LNCaP clone FGC (cell line): ENCODE data around the gene RAB4A.

Experiments
- DNase-seq: peaks from one replicate; pipeline ENCODE4 v3.0.0-alpha.2; 2011; ENCODE audit warnings: low read depth
- H3K4me3 ChIP-seq: 2 replicates; pipeline ENCODE4 v1.5.1; 2011; ENCODE audit warnings: mild to moderate bottlenecking, low read depth, low read length, control low read depth
- TF ChIP-seq, protein P1 (sequence below): IDR thresholded peaks from 2 replicates; pipeline ENCODE4 v1.5.1; 2012; ENCODE audit warnings: mild to moderate bottlenecking; ENCODE audit not compliant: control insufficient read depth, insufficient read depth; ENCODE audit errors: extremely low read depth

Gene RAB4A

DNA sequence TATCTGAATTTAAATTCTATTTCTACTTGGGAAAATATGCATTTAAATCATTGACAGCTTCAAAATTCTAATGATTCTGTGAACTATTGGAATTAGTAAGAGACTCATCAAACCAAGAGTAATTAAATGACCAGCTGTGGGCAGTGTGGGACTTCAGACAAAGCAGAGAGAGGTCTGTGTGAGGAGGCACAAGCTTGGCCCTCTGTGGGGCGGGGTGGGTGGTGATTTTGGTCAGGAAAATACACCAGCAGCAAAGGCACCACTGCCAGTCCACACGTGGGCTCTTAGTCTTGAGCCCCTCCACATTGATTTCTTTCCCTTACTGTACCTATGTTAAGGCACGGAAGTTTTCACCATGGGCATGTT is 39.2 kb upstream of the RAB4A start:
- no peak for DNase-seq
- H3K4me3 ChIP-seq = no peak overlapping the region
- TF ChIP-seq, protein P1, sequence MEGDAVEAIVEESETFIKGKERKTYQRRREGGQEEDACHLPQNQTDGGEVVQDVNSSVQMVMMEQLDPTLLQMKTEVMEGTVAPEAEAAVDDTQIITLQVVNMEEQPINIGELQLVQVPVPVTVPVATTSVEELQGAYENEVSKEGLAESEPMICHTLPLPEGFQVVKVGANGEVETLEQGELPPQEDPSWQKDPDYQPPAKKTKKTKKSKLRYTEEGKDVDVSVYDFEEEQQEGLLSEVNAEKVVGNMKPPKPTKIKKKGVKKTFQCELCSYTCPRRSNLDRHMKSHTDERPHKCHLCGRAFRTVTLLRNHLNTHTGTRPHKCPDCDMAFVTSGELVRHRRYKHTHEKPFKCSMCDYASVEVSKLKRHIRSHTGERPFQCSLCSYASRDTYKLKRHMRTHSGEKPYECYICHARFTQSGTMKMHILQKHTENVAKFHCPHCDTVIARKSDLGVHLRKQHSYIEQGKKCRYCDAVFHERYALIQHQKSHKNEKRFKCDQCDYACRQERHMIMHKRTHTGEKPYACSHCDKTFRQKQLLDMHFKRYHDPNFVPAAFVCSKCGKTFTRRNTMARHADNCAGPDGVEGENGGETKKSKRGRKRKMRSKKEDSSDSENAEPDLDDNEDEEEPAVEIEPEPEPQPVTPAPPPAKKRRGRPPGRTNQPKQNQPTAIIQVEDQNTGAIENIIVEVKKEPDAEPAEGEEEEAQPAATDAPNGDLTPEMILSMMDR = peak; percentile 24; the same call in 1 of the 2 replicates

DNA sequence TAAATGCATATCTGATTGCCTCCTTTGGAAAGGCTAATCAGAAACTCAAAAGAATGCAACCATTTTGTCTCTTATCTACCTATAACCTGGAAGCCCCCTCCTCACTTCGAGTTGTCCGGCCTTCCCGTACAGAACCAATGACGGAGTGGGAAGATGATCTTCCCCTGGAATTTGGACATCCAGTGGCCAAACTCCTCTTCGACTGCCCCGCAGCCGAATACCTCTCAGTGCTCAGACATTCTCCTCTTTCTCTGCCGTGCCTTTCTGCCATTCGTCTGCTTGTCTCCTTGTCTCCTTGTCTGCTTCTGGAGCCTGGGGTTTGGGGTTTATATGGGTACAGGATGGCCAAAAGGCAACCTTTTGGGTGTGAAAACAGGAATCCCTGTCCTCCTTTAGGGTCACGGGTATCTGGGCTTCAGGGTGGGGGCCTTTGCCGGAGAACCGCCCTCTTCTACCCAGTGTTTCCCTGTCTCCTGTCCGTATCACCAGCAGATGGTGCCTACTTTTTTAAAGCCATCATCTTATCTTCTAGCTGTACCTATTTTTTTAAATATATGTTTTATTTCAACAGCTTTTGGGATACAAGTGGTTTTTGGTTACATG is 35.9 kb upstream of the RAB4A start:
- no peak overlapping the region for H3K4me3 ChIP-seq
- TF ChIP-seq, protein P1 = no peak
- DNase-seq = no peak

DNA sequence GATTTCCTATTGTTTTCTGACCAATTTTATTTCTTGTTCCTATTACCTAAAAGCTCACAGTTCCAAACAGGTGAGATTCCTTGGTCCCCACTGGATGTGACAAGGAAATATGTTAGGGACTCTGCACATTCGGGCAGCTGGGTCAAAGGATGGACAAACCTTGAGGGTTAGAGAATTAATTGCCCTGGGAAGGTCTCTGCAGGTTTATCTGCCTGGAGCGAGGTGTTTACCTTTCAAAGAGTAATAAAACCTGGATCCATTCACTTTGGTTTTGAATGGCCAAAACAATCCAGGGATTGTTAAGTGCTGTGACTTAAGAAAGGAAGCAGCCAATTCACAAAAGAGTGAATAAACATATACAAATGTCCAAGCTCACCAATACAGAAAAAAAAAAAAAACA is 33.6 kb upstream of the RAB4A start:
- DNase-seq = no peak
- no peak overlapping the region for H3K4me3 ChIP-seq
- TF ChIP-seq, protein P1 = no peak

DNA sequence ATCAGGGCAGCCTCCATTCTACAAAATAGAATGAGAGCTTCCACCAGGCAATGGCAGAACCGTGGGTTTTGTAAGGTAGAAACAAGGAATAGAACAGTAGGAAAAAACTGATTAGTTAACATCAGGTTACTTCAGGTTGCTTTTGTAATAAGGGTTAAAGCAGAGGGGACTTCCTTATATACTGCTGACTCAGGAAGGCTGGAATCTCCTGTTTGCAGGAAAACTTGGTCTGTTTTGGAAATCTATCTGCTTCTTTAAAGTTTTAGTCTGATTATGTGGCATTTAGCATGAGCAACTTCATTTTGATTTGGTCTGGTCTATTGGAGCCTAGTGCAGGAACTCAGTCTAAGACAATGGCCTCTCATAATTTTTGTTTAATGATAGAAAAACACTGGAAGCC is 32.7 kb upstream of the RAB4A start:
- no peak overlapping the region for H3K4me3 ChIP-seq
- TF ChIP-seq, protein P1 = no peak
- DNase-seq = no peak

DNA sequence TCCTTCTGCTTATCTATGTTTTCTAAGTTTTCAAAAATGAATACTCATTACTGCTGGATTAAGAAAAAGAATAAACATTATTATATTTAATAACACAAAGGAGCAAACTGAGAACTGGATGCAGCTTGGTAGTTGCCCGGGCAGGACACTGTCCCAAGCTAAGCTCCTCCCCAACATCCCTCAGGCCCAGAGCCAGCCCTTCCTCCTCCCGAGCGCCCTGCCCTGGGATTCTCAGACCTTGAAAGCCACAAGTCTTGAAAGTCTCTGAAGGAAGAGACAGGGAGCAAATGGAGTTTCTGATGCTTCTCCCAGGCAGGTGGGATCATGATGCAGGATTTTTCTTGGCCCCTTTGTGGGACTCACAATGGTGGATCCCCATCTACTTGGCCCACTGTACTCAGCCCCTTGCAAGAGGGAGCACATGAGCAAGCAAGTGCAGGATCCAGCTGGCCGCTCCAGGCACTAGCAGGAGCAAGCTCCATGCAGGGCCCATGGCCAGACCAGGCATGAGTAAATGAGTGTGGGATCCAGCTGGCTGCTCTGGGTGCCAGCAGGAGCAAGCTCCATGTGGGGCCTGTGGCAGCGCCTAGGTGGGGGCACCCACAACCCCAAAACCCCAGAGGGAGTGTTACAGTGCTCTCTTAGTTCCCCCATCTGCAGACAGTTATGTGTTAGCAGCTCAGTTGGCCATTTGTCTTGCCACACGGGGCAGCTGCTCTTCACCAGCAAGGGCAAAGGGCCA is 32.1 kb upstream of the RAB4A start:
- no peak overlapping the region for H3K4me3 ChIP-seq
- TF ChIP-seq, protein P1 = no peak
- no peak for DNase-seq

DNA sequence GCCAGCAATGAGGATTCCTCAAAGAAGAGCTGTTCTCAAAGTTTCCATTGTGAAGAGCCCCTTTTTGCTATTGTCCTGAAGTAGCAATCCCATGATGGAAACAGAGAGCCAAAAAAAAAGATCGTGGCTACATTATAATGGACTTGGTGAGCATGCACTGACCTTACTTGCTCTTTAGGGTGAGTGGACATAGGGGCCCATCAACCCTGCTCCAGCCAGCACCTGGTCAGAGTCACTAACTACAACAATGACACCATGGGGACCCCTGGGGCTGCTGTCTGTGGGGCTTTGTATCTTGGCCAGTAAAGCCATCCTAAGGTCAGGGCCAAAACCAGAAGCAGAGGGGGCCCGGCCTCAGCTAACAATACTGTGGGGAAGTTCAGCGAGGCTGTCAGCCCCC is 30.4 kb upstream of the RAB4A start:
- H3K4me3 ChIP-seq = no peak overlapping the region
- DNase-seq = no peak
- TF ChIP-seq, protein P1 = no peak

DNA sequence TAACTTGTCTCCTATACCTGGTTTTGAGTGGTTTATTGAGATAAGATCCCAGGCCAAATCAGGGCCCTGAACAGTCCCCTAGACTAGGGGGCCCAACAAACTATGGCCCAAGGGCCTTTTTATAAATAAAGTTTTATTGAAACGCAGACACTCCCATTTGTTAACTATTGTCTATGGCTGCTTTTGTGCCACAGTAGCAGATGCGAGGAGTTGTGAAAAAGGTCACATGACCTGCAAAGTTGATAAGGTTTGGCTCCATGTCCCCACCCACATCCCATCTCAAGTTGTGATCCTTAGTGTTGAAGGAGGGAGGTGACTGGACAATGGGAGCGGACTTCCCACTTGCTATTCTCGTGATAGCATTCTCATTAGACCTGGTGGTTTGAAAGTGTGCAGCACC is 29.5 kb upstream of the RAB4A start:
- H3K4me3 ChIP-seq = no peak overlapping the region
- DNase-seq = no peak
- TF ChIP-seq, protein P1 = no peak
